C4-2B (cell line): ENCODE results near the gene FAM89B.

Experiments used
- H3K27ac ChIP-seq: fragments of 450-650 bp; 2 replicates; pipeline ENCODE4 v1.5.1; 2017
- CTCF ChIP-seq: fragments of 450-650 bp; conservative IDR thresholded peaks from 2 replicates; pipeline ENCODE4 v1.5.1; 2017; ENCODE audit warnings: mild to moderate bottlenecking
- ZFX ChIP-seq: fragments of 450-650 bp; IDR thresholded peaks from 2 replicates; pipeline ENCODE4 v1.6.1; 2017

Gene FAM89B

GRCh38 chr11:65590240-65590738 is 18.0 kb downstream of the FAM89B start:
- TF ChIP-seq CTCF (no peak), ZFX (no peak)
- H3K27ac ChIP-seq, result no peak overlapping the region

- TF ChIP-seq CTCF (no peak), ZFX (no peak)
- no peak overlapping the region for H3K27ac ChIP-seq
Observed at GRCh38 chr11:65591939-65592857, 19.9 kb downstream of the FAM89B start.

- H3K27ac ChIP-seq, result no peak overlapping the region
- TF ChIP-seq ZFX, result no peak
- no peak for TF ChIP-seq CTCF
Observed at GRCh38 chr11:65592858-65593517, 20.6 kb downstream of the FAM89B start.

GRCh38 chr11:65593518-65594414 is 21.4 kb downstream of the FAM89B start:
- TF ChIP-seq ZFX (no peak), CTCF (peak; percentile 83)
- no peak overlapping the region for H3K27ac ChIP-seq

- TF ChIP-seq ZFX (no peak), CTCF (no peak)
- H3K27ac ChIP-seq, result no peak overlapping the region
Observed at GRCh38 chr11:65595131-65595530, 22.8 kb downstream of the FAM89B start.

- TF ChIP-seq CTCF (no peak), ZFX (no peak)
- no peak within 1 kb of the TSS for H3K27ac ChIP-seq
Observed at GRCh38 chr11:65595543-65596281, 23.4 kb downstream of the FAM89B start, which contains the start of gene KCNK7. Gene KCNK7, minus strand, starts transcription at chr11:65595800. Its CDS starts 28 bp downstream, at chr11:65595772.
